Esophagus muscularis mucosa (tissue), 4 donors: Measurements from ENCODE around the gene PPP2R5B. TPM values are rescaled to one million over a fixed set of nuclear protein-coding genes. Genes with fewer than 3 reads are reported as not detected.

ENCODE experiments used
- DNase-seq: peaks from one replicate; pipeline ENCODE4 v3.0.0-alpha.2; 2017; ENCODE audit errors: extremely low spot score
- H3K27ac ChIP-seq, 4 donors: fragments of 200-600 bp; sonication (generic); replicated peaks in 1 of 4; 1 replicate in 3 of 4; 2 replicates in 1 of 4; pipeline ENCODE4 v1.5.1; 2016 to 2019; ENCODE audit warnings: mild to moderate bottlenecking in 1 of 4
- H3K27me3 ChIP-seq, 4 donors: fragments of 200-600 bp; sonication (generic); one replicate each; pipeline versions ENCODE4 v1.5.1 to v1.6.0; 2016 to 2019
- H3K36me3 ChIP-seq, 4 donors: fragments of 200-600 bp; sonication (generic); one replicate each; pipeline ENCODE4 v1.5.1; 2016 to 2019
- H3K4me1 ChIP-seq, 4 donors: fragments of 200-600 bp; sonication (generic); one replicate each; pipeline ENCODE4 v1.5.1; 2016 to 2019
- H3K4me3 ChIP-seq, 4 donors: fragments of 200-600 bp; sonication (generic); 1 replicate in 2 of 4; 2 replicates in 2 of 4; pipeline ENCODE4 v1.5.1; 2016 to 2019; ENCODE audit warnings: mild to moderate bottlenecking in 4 of 4, moderate library complexity in 1 of 4
- H3K9me3 ChIP-seq, 4 donors: fragments of 200-600 bp; sonication (generic); 1 replicate in 3 of 4; 2 replicates in 1 of 4; pipeline ENCODE4 v1.5.1; 2016 to 2019
- CTCF ChIP-seq, 3 experiments: fragments of 200-600 bp in 2 of 3; fragments of 450-650 bp in 1 of 3; sonication (generic) in 2 of 3; IDR thresholded peaks; one replicate each; pipeline ENCODE4 v1.5.1; 2017 to 2019; ENCODE audit warnings: antibody characterized with exemption in 3 of 3, mild to moderate bottlenecking in 2 of 3, moderate library complexity in 1 of 3
- EP300 ChIP-seq: sonication (generic); formaldehyde crosslinking; IDR thresholded peaks from one replicate; pipeline ENCODE4 v1.6.1; 2017; ENCODE audit warnings: antibody characterized with exemption
- POLR2A ChIP-seq: fragments of 450-650 bp; IDR thresholded peaks from one replicate; pipeline ENCODE4 v1.6.1; 2017; ENCODE audit warnings: antibody characterized with exemption, moderate library complexity, mild to moderate bottlenecking, low read depth
- POLR2AphosphoS5 ChIP-seq, 2 donors: sonication (generic); formaldehyde crosslinking; IDR thresholded peaks; one replicate each; pipeline ENCODE4 v1.6.1; 2017; ENCODE audit warnings: antibody characterized with exemption in 2 of 2
- WGBS: methylation state at CpG from one replicate; pipeline ENCODE4 v1.1.5; 2018; 5-methylcytosine and 5-hydroxymethylcytosine counted together
- intact Hi-C: fragments of 100-400 bp; cut with DNase I; formaldehyde crosslinking; loops from one replicate; pipeline ENCODE4 v1.15.1; 2023
- total RNA-seq, 4 donors: library from RNA; depleted of rRNA; stranded (reverse); fragments of >200 nt; gene quantifications; one replicate each; pipeline versions ENCODE4 v1.1.0 to v1.2.1, GENCODE V29; 2016

Gene PPP2R5B
- total RNA-seq, 4 donors from 2014 or later, result 24.1 to 38.8 (median 29.0) TPM

DNA sequence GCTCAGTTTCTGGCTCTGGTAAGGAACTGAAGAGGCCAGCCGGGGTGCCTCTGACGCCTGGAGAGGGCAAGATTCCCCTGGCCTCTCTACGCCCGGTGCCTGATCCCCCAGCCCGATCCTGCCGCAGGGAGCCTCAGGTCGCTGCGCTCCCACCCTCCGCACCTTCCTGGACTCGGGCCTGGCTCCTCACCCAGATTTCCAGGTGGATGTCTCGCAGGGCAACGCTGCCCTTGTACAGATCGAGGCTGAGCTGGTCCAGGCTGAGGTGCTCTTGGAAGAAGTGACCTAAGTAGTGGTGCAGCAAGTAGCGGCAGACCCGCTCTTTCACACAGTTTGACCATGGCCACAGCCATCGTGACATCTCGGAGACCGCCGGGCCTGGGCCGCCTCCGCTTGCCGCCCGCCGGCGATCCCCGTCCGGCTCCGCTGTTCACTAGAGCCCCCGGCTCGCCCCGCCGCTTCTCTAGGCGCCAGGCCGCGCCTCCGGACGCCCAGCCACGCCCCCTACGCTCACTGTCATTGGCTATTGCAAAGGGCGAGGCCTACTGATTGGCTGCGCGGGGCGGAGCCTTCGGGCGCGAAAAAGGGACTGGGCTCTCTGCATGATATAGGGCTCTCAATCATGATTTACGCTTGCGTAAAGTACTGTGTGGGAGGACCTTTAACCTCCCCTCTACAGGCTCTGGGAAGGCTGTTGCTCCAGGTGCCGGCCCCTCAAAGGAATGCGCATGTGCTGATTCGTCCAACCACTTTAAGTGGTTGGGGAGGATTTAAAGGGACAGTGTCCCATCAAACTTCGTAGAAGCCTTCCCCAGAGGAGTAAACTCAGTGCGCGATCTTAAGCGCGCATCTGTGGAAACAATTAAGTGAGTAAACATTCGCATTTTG lies 7.5 kb upstream of the PPP2R5B start, which contains the start of gene ATG2A:
Gene ATG2A (minus strand): TSS at position 435 of the 888 bp plus-strand sequence. CDS start 74 bp downstream, at position 361.
- 2% methylated on average over 14 of the region's 57 CpGs for WGBS

GRCh38 chr11:64917663-64917995 lies 6.9 kb upstream of the PPP2R5B start:
- intact Hi-C loops, result loop anchor here (5.0 kb wide), 1 partner anchor 110 kb away; the partner anchor contains the start of gene SNX15
- H3K4me3 ChIP-seq, result peak overlapping the region; percentile 75 to 98 (median 92)
- no peaks in the 10 kb centered on the region for H3K9me3 ChIP-seq
- no peak for DNase-seq
- TF ChIP-seq CTCF (IDR thresholded peaks at IDR 0.05), result no peak
- TF ChIP-seq POLR2A, result no peak
- no peak for TF ChIP-seq POLR2AphosphoS5 (IDR thresholded peaks at IDR 0.05)
- TF ChIP-seq EP300, result no peak
- H3K4me1 ChIP-seq, result peaks cover 23 to 41% (median 34%) of the 10 kb centered on the region in 4 donors
- H3K27me3 ChIP-seq, result no peaks in the 10 kb centered on the region
- 4% methylated on average over 6 of the region's 6 CpGs for WGBS
- H3K36me3 ChIP-seq, result peaks cover 6 to 23% (median 18%) of the 10 kb centered on the region in 4 donors
- H3K27ac ChIP-seq, result peak overlapping the region; percentile 78 to 88 (median 84)

More for the DNA sequence above, 7.5 kb upstream of the PPP2R5B start, which contains the start of gene ATG2A:
- TF ChIP-seq EP300 (no peak), POLR2AphosphoS5 (IDR thresholded peaks at IDR 0.05) (peak; percentile 88 to 94), CTCF (IDR thresholded peaks at IDR 0.05) (peak in 1 of 3 experiments; percentile 22), POLR2A (peak; percentile 81)
- Histone ChIP-seq H3K36me3 (peaks cover 12 to 29% (median 24%) of the 10 kb centered on the region in 4 donors), H3K4me1 (peaks cover 23 to 41% (median 34%) of the 10 kb centered on the region in 4 donors), H3K27me3 (no peaks in the 10 kb centered on the region), H3K27ac (peak within 1 kb of the TSS; percentile 82 to 88 (median 86)), H3K9me3 (no peaks in the 10 kb centered on the region), H3K4me3 (peak within 1 kb of the TSS; percentile 75 to 98 (median 92))
- intact Hi-C loops, result loop anchor here (5.0 kb wide), 1 partner anchor 110 kb away; the partner anchor contains the start of gene SNX15
- DNase-seq, result peak; percentile 100

DNA sequence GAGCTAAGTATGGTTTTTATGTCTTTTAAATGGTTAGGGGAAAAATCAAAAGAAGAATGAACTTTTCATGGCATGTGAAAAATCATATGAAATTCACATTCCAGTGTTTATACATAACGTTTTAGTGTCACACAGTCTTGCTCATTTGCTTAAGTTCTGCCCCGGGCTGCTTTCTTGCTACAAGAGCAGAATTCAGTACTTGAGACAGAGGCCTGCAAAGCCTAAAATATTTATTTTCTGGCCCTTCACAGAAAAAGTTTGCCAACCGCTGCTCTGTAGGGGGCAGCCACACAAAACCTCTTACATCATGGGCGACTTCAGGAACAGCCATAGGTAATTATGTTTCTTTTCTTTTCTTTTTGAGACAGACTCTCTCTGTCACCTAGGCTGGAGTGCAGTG lies 6.5 kb upstream of the PPP2R5B start:
- no peaks in the 10 kb centered on the region for H3K27me3 ChIP-seq
- TF ChIP-seq POLR2AphosphoS5 (IDR thresholded peaks at IDR 0.05), result peak in 1 of 2 donors; percentile 7
- TF ChIP-seq CTCF (IDR thresholded peaks at IDR 0.05), result peak in 1 of 3 experiments; percentile 11
- no peak for TF ChIP-seq POLR2A
- no peak for TF ChIP-seq EP300
- H3K9me3 ChIP-seq, result no peaks in the 10 kb centered on the region
- WGBS, result 16% methylated on average over 4 of the region's 4 CpGs
- peak overlapping the region; percentile 78 to 88 (median 84) for H3K27ac ChIP-seq
- intact Hi-C loops, result loop anchor here (5.0 kb wide), 1 partner anchor 109 kb away; the partner anchor contains the start of gene SNX15
- DNase-seq, result no peak
- H3K36me3 ChIP-seq, result peaks cover 2 to 19% (median 14%) of the 10 kb centered on the region in 4 donors
- H3K4me3 ChIP-seq, result peak overlapping the region; percentile 75 to 98 (median 92)
- H3K4me1 ChIP-seq, result peaks cover 24 to 41% (median 34%) of the 10 kb centered on the region in 4 donors

GRCh38 chr11:64919627-64920026 lies 4.9 kb upstream of the PPP2R5B start:
- Histone ChIP-seq H3K4me3 (no peak overlapping the region), H3K27ac (no peak overlapping the region), H3K9me3 (no peaks in the 10 kb centered on the region), H3K4me1 (peaks cover 32 to 46% (median 44%) of the 10 kb centered on the region in 4 donors), H3K36me3 (peaks cover 0 to 3% (median 0%) of the 10 kb centered on the region in 4 donors), H3K27me3 (no peaks in the 10 kb centered on the region)
- WGBS, result 83% methylated on average over 8 of the region's 8 CpGs
- intact Hi-C loops, result loop anchor here (5.0 kb wide), 2 partner anchors 108 to 198 kb away; partner anchors contain the start of genes SNX15 and ZNHIT2
- DNase-seq, result no peak
- TF ChIP-seq EP300 (no peak), POLR2A (no peak), POLR2AphosphoS5 (IDR thresholded peaks at IDR 0.05) (no peak), CTCF (IDR thresholded peaks at IDR 0.05) (no peak)
